Suprapubic skin (tissue), 4 donors: Measurements from ENCODE around the gene NEUROD2. TPM values are rescaled to one million over a fixed set of nuclear protein-coding genes. Genes with fewer than 3 reads are reported as not detected.

Source experiments
- DNase-seq, 2 donors: peaks; one replicate each; pipeline ENCODE4 v3.0.0-alpha.2; 2019; ENCODE audit warnings: low spot score in 2 of 2
- H3K27ac ChIP-seq: fragments of 200-600 bp; sonication (generic); one replicate; pipeline ENCODE4 v1.5.1; 2019
- H3K27me3 ChIP-seq: fragments of 200-600 bp; sonication (generic); one replicate; pipeline ENCODE4 v1.5.1; 2019
- H3K36me3 ChIP-seq: fragments of 200-600 bp; sonication (generic); one replicate; pipeline ENCODE4 v1.5.1; 2019
- H3K4me1 ChIP-seq: fragments of 200-600 bp; sonication (generic); one replicate; pipeline ENCODE4 v1.5.1; 2019
- H3K4me3 ChIP-seq: fragments of 200-600 bp; sonication (generic); one replicate; pipeline ENCODE4 v1.5.1; 2019; ENCODE audit warnings: mild to moderate bottlenecking
- H3K9me3 ChIP-seq: fragments of 200-600 bp; sonication (generic); one replicate; pipeline ENCODE4 v1.5.1; 2019
- CTCF ChIP-seq, 2 donors: fragments of 200-600 bp in 1 of 2; fragments of 450-650 bp in 1 of 2; sonication (generic) in 1 of 2; IDR thresholded peaks; one replicate each; pipeline ENCODE4 v1.5.1; 2016 to 2019; ENCODE audit warnings: antibody characterized with exemption in 2 of 2, mild to moderate bottlenecking in 1 of 2, moderate library complexity in 1 of 2
- EP300 ChIP-seq: sonication (generic); formaldehyde crosslinking; IDR thresholded peaks from one replicate; pipeline ENCODE4 v1.6.1; 2017; ENCODE audit warnings: antibody characterized with exemption
- POLR2A ChIP-seq, 2 donors: fragments of 450-650 bp; IDR thresholded peaks; one replicate each; pipeline ENCODE4 v1.6.1; 2017; ENCODE audit warnings: antibody characterized with exemption in 2 of 2, mild to moderate bottlenecking in 2 of 2, moderate library complexity in 2 of 2
- POLR2AphosphoS5 ChIP-seq, 3 donors: sonication (generic); formaldehyde crosslinking; IDR thresholded peaks; one replicate each; pipeline ENCODE4 v1.6.1; 2017; ENCODE audit warnings: antibody characterized with exemption in 3 of 3
- WGBS: methylation state at CpG from one replicate; pipeline ENCODE4 v1.1.5; 2018; 5-methylcytosine and 5-hydroxymethylcytosine counted together
- total RNA-seq, 4 donors: library from RNA; depleted of rRNA; stranded (reverse); fragments of >200 nt; gene quantifications; one replicate each; pipeline ENCODE4 v1.1.0, GENCODE V29; 2016

The NEUROD2 gene
- total RNA-seq, 4 donors from 2014 or later = not detected

DNA sequence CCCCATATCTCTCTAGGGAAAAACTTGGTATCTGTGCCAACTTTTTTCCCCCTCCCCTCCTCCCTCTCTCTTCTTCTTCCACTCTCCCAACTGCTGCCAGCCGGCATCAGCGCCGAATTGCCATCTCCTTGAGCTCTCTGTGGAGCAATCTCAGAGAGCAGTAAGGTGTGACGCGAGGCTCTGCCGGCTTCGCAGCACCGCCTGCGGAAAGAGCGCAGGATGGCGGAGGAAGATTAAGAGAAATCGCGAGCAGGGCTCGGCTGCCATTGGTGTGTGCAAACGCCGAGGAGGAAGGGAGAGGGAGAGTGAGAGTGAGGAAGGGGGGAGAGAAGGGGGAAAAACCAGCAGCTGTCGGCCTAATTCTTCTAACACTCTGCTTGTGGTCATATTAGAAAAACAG is 44.2 kb downstream of the NEUROD2 start:
- H3K4me1 ChIP-seq = no peaks in the 10 kb centered on the region
- H3K27ac ChIP-seq = no peak overlapping the region
- peaks cover 70% of the 10 kb centered on the region for H3K36me3 ChIP-seq
- no peaks in the 10 kb centered on the region for H3K27me3 ChIP-seq
- WGBS = 52% methylated on average over 17 of the region's 17 CpGs
- H3K4me3 ChIP-seq = no peak overlapping the region
- DNase-seq = no peak
- TF ChIP-seq POLR2A (IDR thresholded peaks at IDR 0.05) (no peak), EP300 (no peak), POLR2AphosphoS5 (IDR thresholded peaks at IDR 0.05) (no peak), CTCF (IDR thresholded peaks at IDR 0.05) (no peak)
- H3K9me3 ChIP-seq = no peaks in the 10 kb centered on the region

GRCh38 chr17:39562976-39563375 is 44.7 kb downstream of the NEUROD2 start:
- H3K27me3 ChIP-seq = no peaks in the 10 kb centered on the region
- H3K27ac ChIP-seq = no peak overlapping the region
- no peaks in the 10 kb centered on the region for H3K9me3 ChIP-seq
- no peak for TF ChIP-seq EP300
- no peak for TF ChIP-seq CTCF (IDR thresholded peaks at IDR 0.05)
- no peak for TF ChIP-seq POLR2AphosphoS5 (IDR thresholded peaks at IDR 0.05)
- no peak for TF ChIP-seq POLR2A (IDR thresholded peaks at IDR 0.05)
- H3K4me3 ChIP-seq = no peak overlapping the region
- no peak for DNase-seq
- no peaks in the 10 kb centered on the region for H3K4me1 ChIP-seq
- H3K36me3 ChIP-seq = peaks cover 70% of the 10 kb centered on the region
- 82% methylated on average over 7 of the region's 7 CpGs for WGBS

GRCh38 chr17:39562395-39562794 is 45.3 kb downstream of the NEUROD2 start:
- no peak for TF ChIP-seq CTCF (IDR thresholded peaks at IDR 0.05)
- no peak for TF ChIP-seq POLR2A (IDR thresholded peaks at IDR 0.05)
- TF ChIP-seq EP300 = no peak
- no peak for TF ChIP-seq POLR2AphosphoS5 (IDR thresholded peaks at IDR 0.05)
- no peak overlapping the region for H3K27ac ChIP-seq
- no peak for DNase-seq
- no peaks in the 10 kb centered on the region for H3K9me3 ChIP-seq
- no peaks in the 10 kb centered on the region for H3K27me3 ChIP-seq
- H3K36me3 ChIP-seq = peaks cover 70% of the 10 kb centered on the region
- no peaks in the 10 kb centered on the region for H3K4me1 ChIP-seq
- H3K4me3 ChIP-seq = no peak overlapping the region
- WGBS = 74% methylated on average over 1 of the region's 1 CpG

- Histone ChIP-seq H3K36me3 (peaks cover 82% of the 10 kb centered on the region), H3K27me3 (no peaks in the 10 kb centered on the region), H3K27ac (no peak overlapping the region), H3K4me1 (peaks cover 10% of the 10 kb centered on the region), H3K9me3 (no peaks in the 10 kb centered on the region), H3K4me3 (no peak overlapping the region)
- no peak for DNase-seq
- 38% methylated on average over 1 of the region's 1 CpG for WGBS
- TF ChIP-seq POLR2A (IDR thresholded peaks at IDR 0.05) = no peak
- TF ChIP-seq CTCF (IDR thresholded peaks at IDR 0.05) = no peak
- TF ChIP-seq EP300 = no peak
- no peak for TF ChIP-seq POLR2AphosphoS5 (IDR thresholded peaks at IDR 0.05)
Measured at GRCh38 chr17:39556423-39556822, 51.3 kb downstream of the NEUROD2 start.

DNA sequence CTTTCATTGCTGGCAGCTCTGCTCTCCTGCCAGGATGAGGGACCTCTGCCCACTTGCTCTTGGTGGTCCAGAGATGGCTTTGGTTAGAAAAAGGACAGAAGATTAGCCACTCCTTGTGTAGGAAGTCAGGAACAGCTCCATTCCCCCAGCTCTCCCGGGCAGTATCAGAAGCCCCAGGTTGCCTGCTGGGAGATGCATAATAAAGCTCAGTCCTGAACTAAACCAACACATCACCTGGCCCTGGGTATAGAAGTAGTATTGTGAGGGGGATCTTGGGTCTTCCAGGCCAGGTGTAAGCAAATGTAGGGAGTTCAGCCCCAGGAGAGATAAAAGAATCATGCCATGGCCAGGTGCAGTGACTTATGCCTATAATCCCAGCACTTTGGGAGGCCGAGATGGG is 52.4 kb downstream of the NEUROD2 start:
- no peak for DNase-seq
- peaks cover 74% of the 10 kb centered on the region for H3K36me3 ChIP-seq

More for the DNA sequence above, 52.4 kb downstream of the NEUROD2 start:
- TF ChIP-seq POLR2AphosphoS5 (IDR thresholded peaks at IDR 0.05) = no peak
- Histone ChIP-seq H3K27me3 (no peaks in the 10 kb centered on the region), H3K27ac (no peak overlapping the region), H3K9me3 (no peaks in the 10 kb centered on the region), H3K4me3 (no peak overlapping the region), H3K4me1 (peaks cover 10% of the 10 kb centered on the region)
- WGBS = 80% methylated on average over 2 of the region's 2 CpGs

Other genes starting within 250 kb of the NEUROD2 start
- 10 to 100 TPM; 21.0 to 40.7 (median 26.4) TPM for gene FBXL20, start 206.3 kb downstream of the NEUROD2 start, total RNA-seq
- 10 to 100 TPM; 26.8 to 32.4 (median 29.8) TPM for gene MED1, start 156.7 kb downstream of the NEUROD2 start, total RNA-seq
- 10 to 100 TPM; 50.7 to 97.9 (median 54.4) TPM for gene CDK12, start 146.4 kb downstream of the NEUROD2 start, total RNA-seq
- 100 to 1,000 TPM in 1 of 4 donors, 10 to 100 TPM in 3; 43.7 to 112 (median 70.4) TPM for gene PPP1R1B, start 19.0 kb upstream of the NEUROD2 start, total RNA-seq
- 100 to 1,000 TPM in 2 of 4 donors, 10 to 100 TPM in 2; 51.7 to 156 (median 83.9) TPM for gene STARD3, start 29.2 kb upstream of the NEUROD2 start, total RNA-seq
- gene TCAP, start 57.4 kb upstream of the NEUROD2 start, total RNA-seq = 1 to 10 TPM in 2 of 4 donors, under 1 TPM in 1, not detected in 1; 0.57 to 2.4 (median 1.1) TPM
- 1 to 10 TPM in 2 of 4 donors, under 1 TPM in 2; 0.53 to 1.6 (median 1.1) TPM for gene PNMT, start 60.5 kb upstream of the NEUROD2 start, total RNA-seq
- gene PGAP3, start 80.1 kb upstream of the NEUROD2 start, total RNA-seq = 10 to 100 TPM; 25.7 to 41.5 (median 32.7) TPM
- gene ERBB2, start 92.1 kb upstream of the NEUROD2 start, total RNA-seq = 100 to 1,000 TPM; 144 to 192 (median 173) TPM
- 10 to 100 TPM; 43.6 to 54.1 (median 52.1) TPM for gene MIEN1, start 122.6 kb upstream of the NEUROD2 start, total RNA-seq
- 100 to 1,000 TPM in 1 of 4 donors, 10 to 100 TPM in 3; 49.4 to 114 (median 72.4) TPM for gene GRB7, start 130.0 kb upstream of the NEUROD2 start, total RNA-seq